CD4-positive, alpha-beta T cell treated with Interleukin-6 at 100 ng/mL for 8 hours (primary cell): ENCODE measurements around the gene TRPM2.
"Not testable (repeated sequence)": the region's sequence is repeated elsewhere in the genome, so short reads cannot be mapped to it uniquely, and the experiment has no call there.

ENCODE experiments used
- DNase-seq: peaks from one replicate; pipeline ENCODE4 v3.0.0-alpha.2; 2020; ENCODE audit warnings: mixed read lengths, low spot score

Gene TRPM2

DNA sequence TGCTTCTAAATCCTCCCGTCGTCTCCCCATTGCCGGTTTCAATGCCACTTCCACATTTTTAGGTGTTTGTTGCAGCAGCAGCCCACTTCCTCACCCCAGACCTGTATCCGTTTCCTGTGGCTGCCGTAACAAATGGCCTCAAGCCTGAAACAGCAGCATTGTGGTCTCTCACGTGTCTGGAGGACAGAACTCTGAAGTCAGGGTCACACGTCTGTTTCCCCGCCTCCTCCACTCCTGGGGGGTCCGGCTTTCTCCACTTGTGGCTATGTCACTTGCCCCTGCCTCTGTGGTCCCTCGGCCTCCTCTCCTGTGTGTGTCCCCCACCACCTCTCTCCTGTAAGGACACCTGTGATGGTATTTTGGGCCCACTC is 21.8 kb downstream of the TRPM2 start:
- peak; percentile 26 for DNase-seq

DNA sequence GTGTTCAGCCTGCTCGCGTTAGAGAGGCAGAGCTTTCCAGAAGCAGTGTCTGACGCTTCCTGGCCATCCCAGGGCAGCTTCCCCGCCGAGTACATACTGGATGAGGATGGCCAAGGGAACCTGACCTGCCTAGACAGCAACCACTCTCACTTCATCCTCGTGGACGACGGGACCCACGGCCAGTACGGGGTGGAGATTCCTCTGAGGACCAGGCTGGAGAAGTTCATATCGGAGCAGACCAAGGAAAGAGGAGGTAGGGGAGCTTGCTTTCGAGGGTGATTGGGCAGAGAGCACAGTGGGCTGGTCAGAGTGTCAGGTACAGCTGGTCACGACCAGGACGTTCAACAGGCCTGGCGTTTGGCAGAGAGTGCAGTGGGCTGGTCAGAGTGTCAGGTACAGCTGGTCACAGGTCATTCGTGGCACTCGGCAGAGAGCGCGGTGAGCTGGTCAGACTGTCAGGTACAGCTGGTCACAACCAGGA is 22.4 kb downstream of the TRPM2 start:
- no peak for DNase-seq

DNA sequence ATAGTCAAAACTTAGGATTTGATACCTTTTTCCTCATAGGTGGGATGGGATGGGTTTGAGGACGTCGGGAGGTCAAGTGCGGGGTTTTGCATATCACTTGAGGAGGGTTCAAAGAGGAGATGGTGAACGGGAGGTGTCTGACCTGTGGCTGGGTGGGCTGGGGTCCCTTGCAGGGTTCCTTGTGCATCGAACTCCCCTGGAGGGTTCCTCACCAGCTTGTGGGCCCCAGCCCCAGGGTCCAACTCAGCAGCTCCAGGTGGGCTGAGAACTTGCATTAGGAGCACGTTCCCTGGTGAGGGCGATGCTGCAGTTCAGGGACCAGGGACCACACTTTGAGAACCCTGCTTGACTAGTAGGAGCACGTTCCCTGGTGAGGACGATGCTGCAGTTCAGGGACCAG is 23.2 kb downstream of the TRPM2 start:
- DNase-seq, result no peak

GRCh38 chr21:44377201-44377921 is 23.9 kb downstream of the TRPM2 start:
- DNase-seq, result no peak

DNA sequence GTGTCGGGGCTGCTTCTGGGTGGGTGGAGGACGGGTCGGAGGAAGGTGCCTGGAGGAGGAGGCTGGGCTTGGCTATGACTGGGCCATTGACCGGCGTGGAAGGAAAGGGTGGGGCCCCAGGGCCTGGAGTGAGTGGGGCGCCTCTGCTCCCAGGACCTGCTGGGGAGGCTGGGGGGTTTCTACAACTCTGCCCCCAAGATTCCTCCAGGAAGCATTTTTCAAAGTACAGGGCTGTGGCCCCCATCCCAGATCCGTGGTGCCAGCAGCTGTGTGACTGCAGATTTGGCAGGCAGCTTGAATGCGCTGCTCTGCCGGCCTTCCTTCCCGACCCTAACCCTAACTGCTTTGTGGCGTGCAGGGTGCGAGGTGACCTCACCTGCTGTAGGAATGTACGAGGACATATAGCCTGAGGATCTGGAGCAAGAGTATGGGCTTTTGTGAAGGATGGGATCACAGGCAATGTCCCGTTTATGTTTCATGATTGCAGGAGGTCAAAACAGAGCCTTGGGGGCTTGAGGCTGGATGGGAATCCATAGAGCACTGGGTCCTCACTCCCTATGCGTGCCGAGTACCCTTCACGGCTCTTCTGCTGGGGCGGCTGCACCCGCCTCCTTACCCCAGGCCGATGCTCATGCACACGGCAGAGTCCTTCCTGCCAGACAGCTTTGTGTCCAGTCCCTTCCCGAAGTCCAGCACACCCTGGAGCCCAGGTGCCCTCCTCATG is 24.7 kb downstream of the TRPM2 start:
- DNase-seq, result no peak

DNA sequence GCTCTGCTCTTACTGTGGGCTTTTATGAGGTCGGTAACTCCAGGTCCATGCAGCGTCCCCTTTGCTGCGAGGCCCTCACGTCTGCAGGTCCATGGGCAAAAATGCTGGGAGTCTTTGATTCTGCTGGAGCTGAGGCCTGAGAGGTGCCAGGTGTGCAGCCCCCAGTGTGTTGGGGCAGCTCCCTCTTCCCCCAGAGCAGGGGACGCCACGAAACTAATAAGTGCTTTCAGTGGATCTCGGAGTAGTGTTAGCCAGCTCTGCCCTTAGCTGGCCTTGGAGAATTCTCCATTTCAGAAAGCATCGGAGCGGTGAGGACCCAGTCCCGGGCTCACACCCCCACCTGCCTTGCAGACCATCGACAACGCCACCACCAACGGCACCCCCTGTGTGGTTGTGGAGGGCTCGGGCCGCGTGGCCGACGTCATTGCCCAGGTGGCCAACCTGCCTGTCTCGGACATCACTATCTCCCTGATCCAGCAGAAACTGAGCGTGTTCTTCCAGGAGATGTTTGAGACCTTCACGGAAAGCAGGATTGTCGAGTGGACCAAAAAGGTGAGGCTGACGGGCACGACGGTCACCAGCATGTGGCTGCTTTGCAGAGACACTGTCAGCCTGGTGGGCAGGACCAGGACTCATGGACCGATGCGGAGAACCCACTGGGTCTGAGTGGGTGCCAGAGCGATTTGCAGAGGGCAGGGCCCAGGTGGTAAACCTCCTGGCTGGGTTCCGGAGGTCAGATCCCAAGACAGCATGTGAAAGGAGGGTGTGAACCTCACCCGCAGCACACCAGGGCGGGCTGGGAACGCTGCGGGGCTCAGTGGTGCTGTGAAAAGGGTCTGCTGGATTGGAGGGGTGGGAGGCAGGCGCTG is 25.5 kb downstream of the TRPM2 start:
- DNase-seq, result no peak

DNA sequence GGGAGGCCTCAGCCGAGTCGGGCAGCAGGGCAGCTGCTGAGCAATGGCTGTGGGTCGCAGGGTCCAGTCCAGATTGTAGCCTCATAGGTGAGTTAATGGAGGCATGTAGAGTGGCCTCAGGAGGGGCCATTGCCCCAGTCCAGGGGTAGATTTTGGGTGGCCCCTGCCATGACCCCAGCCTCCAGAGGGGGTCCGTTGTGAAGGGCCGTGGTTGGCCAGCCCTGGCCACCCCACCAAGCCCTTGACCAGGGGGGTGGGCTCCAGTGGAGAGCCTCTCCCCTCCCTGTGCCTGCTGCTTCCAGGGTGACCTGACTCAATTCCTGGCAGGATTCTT is 26.1 kb downstream of the TRPM2 start:
- no peak for DNase-seq

DNA sequence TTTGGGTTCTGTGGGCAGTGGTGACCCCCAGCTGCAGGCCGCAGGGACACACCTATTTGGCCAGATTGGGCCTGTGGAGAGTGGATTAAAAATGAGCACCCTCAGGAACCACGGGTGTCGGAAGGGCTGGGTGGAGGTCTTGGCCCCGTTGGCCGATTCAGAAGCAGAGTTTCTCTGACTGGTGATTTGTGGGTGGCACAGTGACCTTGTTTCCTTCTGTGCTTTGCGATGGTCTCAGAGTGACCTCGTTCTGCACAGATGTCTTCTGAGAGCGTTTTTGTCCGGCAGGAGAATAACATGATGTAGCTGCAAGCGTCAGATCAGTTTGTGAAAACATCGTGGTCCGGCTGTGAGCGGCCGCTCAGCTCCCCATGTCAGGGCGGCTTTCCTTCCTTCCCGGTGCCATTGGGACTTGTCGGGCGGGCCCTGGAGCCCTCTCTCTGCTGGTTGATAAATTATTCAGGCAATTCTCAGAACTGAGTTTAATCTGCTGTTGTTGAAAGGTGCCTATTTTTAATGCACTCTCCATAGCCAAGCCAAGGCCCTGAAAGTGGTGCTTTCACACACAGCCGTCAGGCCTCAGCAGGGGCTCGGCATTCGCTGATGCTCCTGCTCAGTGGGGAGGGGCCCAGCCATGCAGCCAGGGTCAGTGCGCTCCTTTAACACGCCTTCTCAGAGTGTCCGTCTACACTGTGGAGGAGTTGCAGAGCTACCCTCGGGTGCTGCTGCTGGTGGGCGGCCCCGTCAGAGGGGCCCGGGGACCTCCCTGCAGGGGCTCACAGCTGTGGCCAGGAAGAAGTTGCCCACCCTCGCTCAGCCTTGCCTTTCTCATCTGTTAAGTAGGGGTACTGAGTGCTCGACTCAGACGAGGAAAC is 26.8 kb downstream of the TRPM2 start:
- DNase-seq, result no peak

DNA sequence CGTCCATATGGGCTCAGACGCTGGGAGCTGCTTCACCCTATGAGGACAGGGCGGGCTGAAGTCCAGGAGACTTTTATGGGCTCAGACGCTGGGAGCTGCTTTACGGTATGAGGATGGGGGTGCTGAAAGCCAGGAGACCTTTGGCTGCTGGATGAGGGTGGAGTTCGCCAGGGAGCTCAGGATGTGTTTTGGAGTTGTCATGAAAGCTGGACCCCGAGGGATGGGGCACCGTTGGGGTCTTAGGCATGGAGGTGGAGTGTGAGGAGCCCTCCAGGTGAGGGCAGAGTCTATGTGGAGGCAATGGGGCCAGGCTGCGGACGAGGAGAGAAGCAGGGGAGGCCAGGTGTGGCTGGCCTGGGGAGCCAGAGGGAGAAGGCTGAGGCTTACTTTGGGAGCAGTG is 27.5 kb downstream of the TRPM2 start:
- no peak for DNase-seq

- no peak for DNase-seq
These were observed 28.5 kb downstream of the TRPM2 start for GRCh38 chr21:44381874-44382273.

GRCh38 chr21:44382536-44382935 is 29.1 kb downstream of the TRPM2 start:
- DNase-seq, result no peak

- no peak for DNase-seq
These were observed 29.8 kb downstream of the TRPM2 start for GRCh38 chr21:44383216-44383615.

- no peak for DNase-seq
These were observed 31.5 kb downstream of the TRPM2 start for GRCh38 chr21:44384968-44385367.

DNA sequence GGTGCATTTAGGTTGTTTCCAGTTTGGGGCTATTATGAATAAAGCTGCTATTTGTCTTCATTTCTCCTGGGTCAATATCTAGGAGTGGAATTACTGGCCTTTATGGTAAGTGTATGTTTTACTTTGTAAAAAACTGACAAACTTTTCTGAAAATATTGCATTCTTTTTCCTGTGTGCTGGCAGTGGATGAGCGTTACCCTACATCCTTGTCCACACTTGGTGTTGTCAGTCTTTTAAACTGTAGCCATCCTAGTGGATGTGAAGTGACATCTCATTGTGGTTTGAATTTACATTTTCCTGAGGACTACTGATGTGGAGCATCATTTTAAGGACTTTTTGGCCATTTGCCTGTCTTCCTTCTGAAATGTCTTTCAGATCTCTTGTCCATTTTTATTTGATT is 35.9 kb downstream of the TRPM2 start:
- no peak for DNase-seq

DNA sequence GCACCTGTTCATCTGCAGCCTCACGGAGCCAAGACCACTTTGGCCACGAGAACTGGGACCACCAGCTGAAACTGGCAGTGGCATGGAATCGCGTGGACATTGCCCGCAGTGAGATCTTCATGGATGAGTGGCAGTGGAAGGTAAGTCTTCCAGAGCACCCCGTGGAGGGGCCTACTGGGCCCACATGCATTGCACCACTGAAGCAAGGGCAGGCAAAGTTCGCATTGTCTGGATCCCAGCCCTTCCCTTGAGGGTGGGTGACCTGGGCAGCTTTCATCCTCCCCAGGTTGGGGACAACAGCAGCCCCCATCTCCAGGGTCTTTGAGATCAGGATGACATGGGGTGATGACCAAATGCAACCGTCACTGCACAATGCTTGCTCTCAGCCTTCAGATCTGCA is 37.5 kb downstream of the TRPM2 start:
- DNase-seq, result no peak

DNA sequence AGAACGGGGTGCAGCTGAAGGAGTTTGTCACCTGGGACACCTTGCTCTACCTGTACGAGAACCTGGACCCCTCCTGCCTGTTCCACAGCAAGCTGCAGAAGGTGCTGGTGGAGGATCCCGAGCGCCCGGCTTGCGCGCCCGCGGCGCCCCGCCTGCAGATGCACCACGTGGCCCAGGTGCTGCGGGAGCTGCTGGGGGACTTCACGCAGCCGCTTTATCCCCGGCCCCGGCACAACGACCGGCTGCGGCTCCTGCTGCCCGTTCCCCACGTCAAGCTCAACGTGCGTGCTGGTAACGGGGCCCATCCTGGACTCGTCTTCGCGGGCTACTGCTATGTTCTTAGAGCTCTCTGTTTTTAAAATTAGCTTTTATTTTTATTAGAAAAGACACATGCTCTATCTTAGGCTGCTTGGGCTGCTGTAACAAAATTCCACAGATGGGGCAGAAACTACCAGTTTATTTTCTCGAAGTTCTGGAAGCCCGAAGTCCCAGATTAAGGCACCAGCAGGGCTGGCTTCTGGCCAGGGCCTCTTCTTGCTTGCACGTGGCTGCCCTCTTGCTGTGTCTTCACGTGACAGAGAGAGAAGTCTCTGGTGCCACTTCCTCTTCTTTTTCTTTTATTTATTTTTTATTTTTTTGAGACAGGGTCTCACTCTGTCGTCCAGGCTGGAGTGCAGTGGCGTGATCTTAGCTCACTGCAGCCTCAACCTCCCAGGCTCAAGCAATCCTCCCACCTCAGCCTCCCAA is 38.1 kb downstream of the TRPM2 start:
- DNase-seq, result no peak

DNA sequence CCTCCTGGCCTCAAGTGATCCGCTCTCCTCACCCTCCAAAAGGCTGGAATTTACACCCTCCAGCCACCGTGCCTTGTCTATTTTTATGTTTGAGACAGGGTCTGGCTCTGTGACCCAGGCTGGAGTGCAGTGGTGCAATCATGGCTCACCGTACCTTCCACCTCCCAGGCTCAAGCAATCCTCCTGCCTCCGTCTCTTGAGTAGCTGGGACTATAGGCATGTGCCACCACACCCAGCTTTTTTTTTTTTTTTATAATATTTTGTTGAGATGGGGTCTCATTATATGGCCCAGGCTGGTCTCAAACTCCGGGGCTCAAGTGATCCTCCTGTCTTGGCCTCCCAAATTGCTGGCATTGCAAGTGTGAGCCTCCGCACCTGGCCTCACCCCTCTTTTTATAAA is 38.8 kb downstream of the TRPM2 start:
- no peak for DNase-seq

GRCh38 chr21:44392916-44393315 is 39.5 kb downstream of the TRPM2 start:
- no peak for DNase-seq

- no peak for DNase-seq
These were observed 41.3 kb downstream of the TRPM2 start for GRCh38 chr21:44394733-44395132.

DNA sequence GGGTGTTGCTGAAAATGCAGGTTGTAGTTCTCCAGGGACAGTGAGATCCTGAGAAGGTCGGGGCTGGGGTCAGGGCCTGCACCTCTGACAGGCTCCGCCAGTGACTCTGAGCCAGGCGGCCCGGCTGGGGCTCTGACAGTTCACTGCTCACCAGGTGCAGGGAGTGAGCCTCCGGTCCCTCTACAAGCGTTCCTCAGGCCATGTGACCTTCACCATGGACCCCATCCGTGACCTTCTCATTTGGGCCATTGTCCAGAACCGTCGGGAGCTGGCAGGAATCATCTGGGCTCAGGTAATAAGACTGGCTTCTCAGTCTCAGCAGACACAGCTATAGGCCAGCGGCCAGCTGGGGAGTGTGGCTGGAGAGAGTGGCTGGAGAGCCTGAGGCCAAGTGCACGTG is 41.8 kb downstream of the TRPM2 start:
- no peak for DNase-seq

DNA sequence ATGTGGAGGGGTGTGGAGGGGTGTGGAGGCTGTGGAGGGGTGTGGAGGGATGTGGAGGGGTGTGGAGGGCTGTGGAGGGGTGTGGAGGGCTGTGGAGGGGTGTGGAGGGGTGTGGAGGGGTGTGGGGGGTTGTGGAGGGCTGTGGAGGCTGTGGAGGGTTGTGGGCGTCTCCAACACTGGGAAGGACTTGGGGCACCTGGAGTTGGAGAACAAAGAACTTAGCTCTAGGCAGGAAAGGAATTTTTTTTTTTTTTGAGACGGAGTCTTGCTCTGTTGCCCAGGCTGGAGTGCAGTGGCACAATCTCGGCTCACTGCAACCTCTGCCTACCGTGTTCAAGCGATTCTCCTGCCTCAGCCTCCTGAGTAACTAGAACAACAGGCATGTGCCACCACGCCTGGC is 43.4 kb downstream of the TRPM2 start:
- DNase-seq, result not testable (repeated sequence)
